ENCODE measurements around the gene EML5.

The EML5 gene

DNA sequence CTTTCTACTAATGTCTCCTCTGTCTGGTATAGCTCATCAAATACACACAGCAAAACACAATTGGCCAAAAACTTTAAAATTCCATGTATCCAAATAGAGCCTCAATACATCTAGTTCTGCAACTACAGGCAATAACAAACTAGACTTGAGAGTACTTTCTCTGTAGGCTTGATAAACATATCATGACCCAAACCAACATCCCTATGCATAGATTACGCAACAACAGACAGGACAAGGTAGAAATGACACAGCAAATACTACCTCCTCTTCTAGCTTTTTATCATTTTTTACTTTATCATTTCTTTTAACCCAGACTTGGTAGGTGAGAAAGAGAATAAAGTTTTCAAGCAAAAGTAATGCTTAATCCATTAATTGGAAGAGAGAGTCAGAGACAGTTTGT is 41.8 kb downstream of the EML5 start:
- no peaks in the 10 kb centered on the region for H3K36me3 ChIP-seq (replicated peaks; ENCODE audit: low read depth, low read length)
- H3K9me3 ChIP-seq (ENCODE audit: insufficient read depth, low read length) = no peaks in the 10 kb centered on the region
- no peak overlapping the region for H3K9ac ChIP-seq (ENCODE audit: low read length)
- H3K4me2 ChIP-seq (ENCODE audit: low read length) = no peak overlapping the region
- H4K20me1 ChIP-seq (ENCODE audit: insufficient read depth, low read length) = no peaks in the 10 kb centered on the region
- TF ChIP-seq EZH2phosphoT487 (IDR thresholded peaks at IDR 0.05; ENCODE audit: low read depth) = no peak
- TF ChIP-seq, protein P1, sequence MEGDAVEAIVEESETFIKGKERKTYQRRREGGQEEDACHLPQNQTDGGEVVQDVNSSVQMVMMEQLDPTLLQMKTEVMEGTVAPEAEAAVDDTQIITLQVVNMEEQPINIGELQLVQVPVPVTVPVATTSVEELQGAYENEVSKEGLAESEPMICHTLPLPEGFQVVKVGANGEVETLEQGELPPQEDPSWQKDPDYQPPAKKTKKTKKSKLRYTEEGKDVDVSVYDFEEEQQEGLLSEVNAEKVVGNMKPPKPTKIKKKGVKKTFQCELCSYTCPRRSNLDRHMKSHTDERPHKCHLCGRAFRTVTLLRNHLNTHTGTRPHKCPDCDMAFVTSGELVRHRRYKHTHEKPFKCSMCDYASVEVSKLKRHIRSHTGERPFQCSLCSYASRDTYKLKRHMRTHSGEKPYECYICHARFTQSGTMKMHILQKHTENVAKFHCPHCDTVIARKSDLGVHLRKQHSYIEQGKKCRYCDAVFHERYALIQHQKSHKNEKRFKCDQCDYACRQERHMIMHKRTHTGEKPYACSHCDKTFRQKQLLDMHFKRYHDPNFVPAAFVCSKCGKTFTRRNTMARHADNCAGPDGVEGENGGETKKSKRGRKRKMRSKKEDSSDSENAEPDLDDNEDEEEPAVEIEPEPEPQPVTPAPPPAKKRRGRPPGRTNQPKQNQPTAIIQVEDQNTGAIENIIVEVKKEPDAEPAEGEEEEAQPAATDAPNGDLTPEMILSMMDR (IDR thresholded peaks at IDR 0.05; ENCODE audit: low read depth, low read length) = no peak
- H3K27ac ChIP-seq (ENCODE audit: low read length) = no peak overlapping the region
- H3K4me3 ChIP-seq (ENCODE audit: low read length) = no peak overlapping the region
- no peaks in the 10 kb centered on the region for H3K79me2 ChIP-seq (ENCODE audit: low read length)
- no peaks in the 10 kb centered on the region for H3K27me3 ChIP-seq (ENCODE audit: low read depth, low read length)
- no peaks in the 10 kb centered on the region for H3K4me1 ChIP-seq (ENCODE audit: low read length)
- H2AFZ ChIP-seq (ENCODE audit: low read depth, low read length) = no peak overlapping the region

- no peak overlapping the region for H2AFZ ChIP-seq (ENCODE audit: low read depth, low read length)
- TF ChIP-seq, protein P1 (IDR thresholded peaks at IDR 0.05; ENCODE audit: low read depth, low read length) = peak; percentile 33
- TF ChIP-seq EZH2phosphoT487 (IDR thresholded peaks at IDR 0.05; ENCODE audit: low read depth) = no peak
These were observed 42.3 kb downstream of the EML5 start for GRCh38 chr14:88750413-88750812.

DNA sequence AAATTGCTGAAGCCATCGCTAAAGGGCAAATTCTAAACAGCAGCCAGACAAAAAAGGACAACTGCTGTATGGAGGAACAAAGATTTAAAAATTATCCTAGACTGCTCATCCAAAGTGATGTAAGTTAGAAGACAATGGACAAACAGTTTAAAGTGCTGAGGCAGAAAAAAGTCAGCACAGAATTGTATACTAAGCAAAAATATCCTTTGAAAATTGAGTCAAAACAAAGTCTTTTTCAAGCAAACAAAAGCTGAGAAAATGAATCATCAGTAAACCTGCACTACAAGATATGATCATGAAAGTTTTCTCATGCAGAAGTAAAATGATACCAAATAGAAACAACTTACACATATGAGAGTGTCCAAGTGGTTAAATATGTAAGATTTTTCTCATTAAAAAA is 43.6 kb downstream of the EML5 start:
- Histone ChIP-seq H3K36me3 (replicated peaks; ENCODE audit: low read depth, low read length) (no peaks in the 10 kb centered on the region), H3K27ac (ENCODE audit: low read length) (no peak overlapping the region), H3K79me2 (ENCODE audit: low read length) (no peaks in the 10 kb centered on the region), H3K9me3 (ENCODE audit: insufficient read depth, low read length) (no peaks in the 10 kb centered on the region), H3K4me2 (ENCODE audit: low read length) (no peak overlapping the region), H2AFZ (ENCODE audit: low read depth, low read length) (no peak overlapping the region), H4K20me1 (ENCODE audit: insufficient read depth, low read length) (no peaks in the 10 kb centered on the region), H3K4me1 (ENCODE audit: low read length) (no peaks in the 10 kb centered on the region), H3K27me3 (ENCODE audit: low read depth, low read length) (no peaks in the 10 kb centered on the region), H3K4me3 (ENCODE audit: low read length) (no peak overlapping the region), H3K9ac (ENCODE audit: low read length) (no peak overlapping the region)
- no peak for TF ChIP-seq EZH2phosphoT487 (IDR thresholded peaks at IDR 0.05; ENCODE audit: low read depth)
- TF ChIP-seq, protein P1 (IDR thresholded peaks at IDR 0.05; ENCODE audit: low read depth, low read length) = no peak

More at GRCh38 chr14:88750413-88750812, 42.3 kb downstream of the EML5 start:
- Histone ChIP-seq H3K4me2 (ENCODE audit: low read length) (no peak overlapping the region), H3K27ac (ENCODE audit: low read length) (no peak overlapping the region), H3K27me3 (ENCODE audit: low read depth, low read length) (no peaks in the 10 kb centered on the region), H3K9ac (ENCODE audit: low read length) (no peak overlapping the region), H3K4me1 (ENCODE audit: low read length) (no peaks in the 10 kb centered on the region), H3K4me3 (ENCODE audit: low read length) (no peak overlapping the region), H3K9me3 (ENCODE audit: insufficient read depth, low read length) (no peaks in the 10 kb centered on the region), H3K79me2 (ENCODE audit: low read length) (no peaks in the 10 kb centered on the region), H4K20me1 (ENCODE audit: insufficient read depth, low read length) (no peaks in the 10 kb centered on the region), H3K36me3 (replicated peaks; ENCODE audit: low read depth, low read length) (no peaks in the 10 kb centered on the region)

- no peaks in the 10 kb centered on the region for H3K27me3 ChIP-seq (ENCODE audit: low read depth, low read length)
- no peaks in the 10 kb centered on the region for H3K79me2 ChIP-seq (ENCODE audit: low read length)
- H3K27ac ChIP-seq (ENCODE audit: low read length) = no peak overlapping the region
- no peaks in the 10 kb centered on the region for H3K9me3 ChIP-seq (ENCODE audit: insufficient read depth, low read length)
- no peaks in the 10 kb centered on the region for H3K36me3 ChIP-seq (replicated peaks; ENCODE audit: low read depth, low read length)
- H3K4me2 ChIP-seq (ENCODE audit: low read length) = no peak overlapping the region
- H3K9ac ChIP-seq (ENCODE audit: low read length) = no peak overlapping the region
- TF ChIP-seq EZH2phosphoT487 (IDR thresholded peaks at IDR 0.05; ENCODE audit: low read depth) = no peak
- TF ChIP-seq, protein P1 (IDR thresholded peaks at IDR 0.05; ENCODE audit: low read depth, low read length) = no peak
- no peak overlapping the region for H2AFZ ChIP-seq (ENCODE audit: low read depth, low read length)
- no peaks in the 10 kb centered on the region for H4K20me1 ChIP-seq (ENCODE audit: insufficient read depth, low read length)
- no peak overlapping the region for H3K4me3 ChIP-seq (ENCODE audit: low read length)
- no peaks in the 10 kb centered on the region for H3K4me1 ChIP-seq (ENCODE audit: low read length)
These were observed 44.5 kb downstream of the EML5 start for GRCh38 chr14:88748288-88748687.

Measured in OCI-LY3 (cell line).